ENCODE data around the gene MYADM.

DNA sequence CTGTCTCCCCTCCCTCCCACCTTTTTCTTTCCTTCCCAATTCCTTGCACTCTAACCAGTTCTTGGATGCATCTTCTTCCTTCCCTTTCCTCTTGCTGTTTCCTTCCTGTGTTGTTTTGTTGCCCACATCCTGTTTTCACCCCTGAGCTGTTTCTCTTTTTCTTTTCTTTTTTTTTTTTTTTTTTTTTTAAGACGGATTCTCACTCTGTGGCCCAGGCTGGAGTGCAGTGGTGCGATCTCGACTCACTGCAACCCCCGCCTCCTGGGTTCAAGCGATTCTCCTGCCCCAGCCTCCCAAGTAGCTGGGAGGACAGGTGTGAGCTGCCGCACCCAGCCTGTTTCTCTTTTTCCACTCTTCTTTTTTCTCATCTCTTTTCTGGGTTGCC, 6.9 kb downstream of the MYADM start:
- TF ChIP-seq, protein P1, sequence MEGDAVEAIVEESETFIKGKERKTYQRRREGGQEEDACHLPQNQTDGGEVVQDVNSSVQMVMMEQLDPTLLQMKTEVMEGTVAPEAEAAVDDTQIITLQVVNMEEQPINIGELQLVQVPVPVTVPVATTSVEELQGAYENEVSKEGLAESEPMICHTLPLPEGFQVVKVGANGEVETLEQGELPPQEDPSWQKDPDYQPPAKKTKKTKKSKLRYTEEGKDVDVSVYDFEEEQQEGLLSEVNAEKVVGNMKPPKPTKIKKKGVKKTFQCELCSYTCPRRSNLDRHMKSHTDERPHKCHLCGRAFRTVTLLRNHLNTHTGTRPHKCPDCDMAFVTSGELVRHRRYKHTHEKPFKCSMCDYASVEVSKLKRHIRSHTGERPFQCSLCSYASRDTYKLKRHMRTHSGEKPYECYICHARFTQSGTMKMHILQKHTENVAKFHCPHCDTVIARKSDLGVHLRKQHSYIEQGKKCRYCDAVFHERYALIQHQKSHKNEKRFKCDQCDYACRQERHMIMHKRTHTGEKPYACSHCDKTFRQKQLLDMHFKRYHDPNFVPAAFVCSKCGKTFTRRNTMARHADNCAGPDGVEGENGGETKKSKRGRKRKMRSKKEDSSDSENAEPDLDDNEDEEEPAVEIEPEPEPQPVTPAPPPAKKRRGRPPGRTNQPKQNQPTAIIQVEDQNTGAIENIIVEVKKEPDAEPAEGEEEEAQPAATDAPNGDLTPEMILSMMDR (tag by site-specific recombination; IDR thresholded peaks at IDR 0.05), result no peak
- no peak for TF ChIP-seq ZNF274 (IDR thresholded peaks at IDR 0.05; ENCODE audit: low read length)
- TF ChIP-seq ZNF274 (tag by site-specific recombination; IDR thresholded peaks at IDR 0.05; ENCODE audit: borderline replicate concordance), result no peak
- TF ChIP-seq, protein P2, sequence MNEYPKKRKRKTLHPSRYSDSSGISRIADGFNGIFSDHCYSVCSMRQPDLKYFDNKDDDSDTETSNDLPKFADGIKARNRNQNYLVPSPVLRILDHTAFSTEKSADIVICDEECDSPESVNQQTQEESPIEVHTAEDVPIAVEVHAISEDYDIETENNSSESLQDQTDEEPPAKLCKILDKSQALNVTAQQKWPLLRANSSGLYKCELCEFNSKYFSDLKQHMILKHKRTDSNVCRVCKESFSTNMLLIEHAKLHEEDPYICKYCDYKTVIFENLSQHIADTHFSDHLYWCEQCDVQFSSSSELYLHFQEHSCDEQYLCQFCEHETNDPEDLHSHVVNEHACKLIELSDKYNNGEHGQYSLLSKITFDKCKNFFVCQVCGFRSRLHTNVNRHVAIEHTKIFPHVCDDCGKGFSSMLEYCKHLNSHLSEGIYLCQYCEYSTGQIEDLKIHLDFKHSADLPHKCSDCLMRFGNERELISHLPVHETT (tag by site-specific recombination; IDR thresholded peaks at IDR 0.05), result no peak
- TF ChIP-seq, protein P3, sequence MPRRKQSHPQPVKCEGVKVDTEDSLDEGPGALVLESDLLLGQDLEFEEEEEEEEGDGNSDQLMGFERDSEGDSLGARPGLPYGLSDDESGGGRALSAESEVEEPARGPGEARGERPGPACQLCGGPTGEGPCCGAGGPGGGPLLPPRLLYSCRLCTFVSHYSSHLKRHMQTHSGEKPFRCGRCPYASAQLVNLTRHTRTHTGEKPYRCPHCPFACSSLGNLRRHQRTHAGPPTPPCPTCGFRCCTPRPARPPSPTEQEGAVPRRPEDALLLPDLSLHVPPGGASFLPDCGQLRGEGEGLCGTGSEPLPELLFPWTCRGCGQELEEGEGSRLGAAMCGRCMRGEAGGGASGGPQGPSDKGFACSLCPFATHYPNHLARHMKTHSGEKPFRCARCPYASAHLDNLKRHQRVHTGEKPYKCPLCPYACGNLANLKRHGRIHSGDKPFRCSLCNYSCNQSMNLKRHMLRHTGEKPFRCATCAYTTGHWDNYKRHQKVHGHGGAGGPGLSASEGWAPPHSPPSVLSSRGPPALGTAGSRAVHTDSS (tag by site-specific recombination; IDR thresholded peaks at IDR 0.05), result no peak
- TF ChIP-seq IKZF3 (tag by site-specific recombination; IDR thresholded peaks at IDR 0.05), result no peak
- TF ChIP-seq, protein P4, sequence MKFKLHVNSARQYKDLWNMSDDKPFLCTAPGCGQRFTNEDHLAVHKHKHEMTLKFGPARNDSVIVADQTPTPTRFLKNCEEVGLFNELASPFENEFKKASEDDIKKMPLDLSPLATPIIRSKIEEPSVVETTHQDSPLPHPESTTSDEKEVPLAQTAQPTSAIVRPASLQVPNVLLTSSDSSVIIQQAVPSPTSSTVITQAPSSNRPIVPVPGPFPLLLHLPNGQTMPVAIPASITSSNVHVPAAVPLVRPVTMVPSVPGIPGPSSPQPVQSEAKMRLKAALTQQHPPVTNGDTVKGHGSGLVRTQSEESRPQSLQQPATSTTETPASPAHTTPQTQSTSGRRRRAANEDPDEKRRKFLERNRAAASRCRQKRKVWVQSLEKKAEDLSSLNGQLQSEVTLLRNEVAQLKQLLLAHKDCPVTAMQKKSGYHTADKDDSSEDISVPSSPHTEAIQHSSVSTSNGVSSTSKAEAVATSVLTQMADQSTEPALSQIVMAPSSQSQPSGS (tag by site-specific recombination; IDR thresholded peaks at IDR 0.05; ENCODE audit: low read depth), result no peak
- TF ChIP-seq, protein P5, sequence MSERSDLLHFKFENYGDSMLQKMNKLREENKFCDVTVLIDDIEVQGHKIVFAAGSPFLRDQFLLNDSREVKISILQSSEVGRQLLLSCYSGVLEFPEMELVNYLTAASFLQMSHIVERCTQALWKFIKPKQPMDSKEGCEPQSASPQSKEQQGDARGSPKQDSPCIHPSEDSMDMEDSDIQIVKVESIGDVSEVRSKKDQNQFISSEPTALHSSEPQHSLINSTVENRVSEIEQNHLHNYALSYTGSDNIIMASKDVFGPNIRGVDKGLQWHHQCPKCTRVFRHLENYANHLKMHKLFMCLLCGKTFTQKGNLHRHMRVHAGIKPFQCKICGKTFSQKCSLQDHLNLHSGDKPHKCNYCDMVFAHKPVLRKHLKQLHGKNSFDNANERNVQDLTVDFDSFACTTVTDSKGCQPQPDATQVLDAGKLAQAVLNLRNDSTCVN (tag by site-specific recombination; optimal IDR thresholded peaks at IDR 0.05), result no peak
- no peak for TF ChIP-seq SETDB1 (IDR thresholded peaks at IDR 0.05; ENCODE audit: insufficient read length, low read length)
- TF ChIP-seq, protein P6, sequence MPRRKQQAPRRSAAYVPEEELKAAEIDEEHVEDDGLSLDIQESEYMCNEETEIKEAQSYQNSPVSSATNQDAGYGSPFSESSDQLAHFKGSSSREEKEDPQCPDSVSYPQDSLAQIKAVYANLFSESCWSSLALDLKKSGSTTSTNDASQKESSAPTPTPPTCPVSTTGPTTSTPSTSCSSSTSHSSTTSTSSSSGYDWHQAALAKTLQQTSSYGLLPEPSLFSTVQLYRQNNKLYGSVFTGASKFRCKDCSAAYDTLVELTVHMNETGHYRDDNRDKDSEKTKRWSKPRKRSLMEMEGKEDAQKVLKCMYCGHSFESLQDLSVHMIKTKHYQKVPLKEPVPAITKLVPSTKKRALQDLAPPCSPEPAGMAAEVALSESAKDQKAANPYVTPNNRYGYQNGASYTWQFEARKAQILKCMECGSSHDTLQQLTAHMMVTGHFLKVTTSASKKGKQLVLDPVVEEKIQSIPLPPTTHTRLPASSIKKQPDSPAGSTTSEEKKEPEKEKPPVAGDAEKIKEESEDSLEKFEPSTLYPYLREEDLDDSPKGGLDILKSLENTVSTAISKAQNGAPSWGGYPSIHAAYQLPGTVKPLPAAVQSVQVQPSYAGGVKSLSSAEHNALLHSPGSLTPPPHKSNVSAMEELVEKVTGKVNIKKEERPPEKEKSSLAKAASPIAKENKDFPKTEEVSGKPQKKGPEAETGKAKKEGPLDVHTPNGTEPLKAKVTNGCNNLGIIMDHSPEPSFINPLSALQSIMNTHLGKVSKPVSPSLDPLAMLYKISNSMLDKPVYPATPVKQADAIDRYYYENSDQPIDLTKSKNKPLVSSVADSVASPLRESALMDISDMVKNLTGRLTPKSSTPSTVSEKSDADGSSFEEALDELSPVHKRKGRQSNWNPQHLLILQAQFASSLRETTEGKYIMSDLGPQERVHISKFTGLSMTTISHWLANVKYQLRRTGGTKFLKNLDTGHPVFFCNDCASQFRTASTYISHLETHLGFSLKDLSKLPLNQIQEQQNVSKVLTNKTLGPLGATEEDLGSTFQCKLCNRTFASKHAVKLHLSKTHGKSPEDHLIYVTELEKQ (tag by site-specific recombination; IDR thresholded peaks at IDR 0.05; ENCODE audit: borderline replicate concordance), result no peak
- no peak for TF ChIP-seq YY1 (tag by site-specific recombination; IDR thresholded peaks at IDR 0.05)
- TF ChIP-seq REPIN1 (tag by site-specific recombination; IDR thresholded peaks at IDR 0.05; ENCODE audit: low read depth), result no peak
- TF ChIP-seq, protein P7, sequence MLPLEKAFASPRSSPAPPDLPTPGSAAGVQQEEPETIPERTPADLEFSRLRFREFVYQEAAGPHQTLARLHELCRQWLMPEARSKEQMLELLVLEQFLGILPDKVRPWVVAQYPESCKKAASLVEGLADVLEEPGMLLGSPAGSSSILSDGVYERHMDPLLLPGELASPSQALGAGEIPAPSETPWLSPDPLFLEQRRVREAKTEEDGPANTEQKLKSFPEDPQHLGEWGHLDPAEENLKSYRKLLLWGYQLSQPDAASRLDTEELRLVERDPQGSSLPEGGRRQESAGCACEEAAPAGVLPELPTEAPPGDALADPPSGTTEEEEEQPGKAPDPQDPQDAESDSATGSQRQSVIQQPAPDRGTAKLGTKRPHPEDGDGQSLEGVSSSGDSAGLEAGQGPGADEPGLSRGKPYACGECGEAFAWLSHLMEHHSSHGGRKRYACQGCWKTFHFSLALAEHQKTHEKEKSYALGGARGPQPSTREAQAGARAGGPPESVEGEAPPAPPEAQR (tag by site-specific recombination; IDR thresholded peaks at IDR 0.05), result no peak
- no peak for TF ChIP-seq ZFP69B (tag by site-specific recombination; IDR thresholded peaks at IDR 0.05)
